ENCODE results near the gene KLHDC8A. TPM values are rescaled to one million over a fixed set of nuclear protein-coding genes. Genes with fewer than 3 reads are reported as not detected.

Gene KLHDC8A
- total and polyA plus RNA-seq, 9 of the 15 experiments (the other 6 are each of a cell fraction or from before 2014, with no cell fraction given) = 0.01 to 0.54 (median 0.04) TPM; not detected in 6

GRCh38 chr1:205326812-205327466 is 29.8 kb downstream of the KLHDC8A start (continued):
- no peak for TF ChIP-seq ZBTB49 (CRISPR knock-in tag; IDR thresholded peaks at IDR 0.05; ENCODE audit: borderline replicate concordance)
- no peak for TF ChIP-seq ZNF695 (CRISPR knock-in tag; IDR thresholded peaks at IDR 0.05)
- TF ChIP-seq ZMIZ1 (IDR thresholded peaks at IDR 0.05; ENCODE audit: low read depth in 2 of 2, low read length in 2 of 2) = 0 out of 4 replicates have a peak, but pooled peaks of 1 of the 2 experiments have one; percentile 59
- no peak for TF ChIP-seq SNAPC5 (CRISPR knock-in tag; IDR thresholded peaks at IDR 0.05)
- no peak for TF ChIP-seq MCM2 (IDR thresholded peaks at IDR 0.05; ENCODE audit: low read depth)
- 0 out of 2 replicates have a peak, but pooled peaks have one; percentile 36 for TF ChIP-seq BHLHE40 (IDR thresholded peaks at IDR 0.05; ENCODE audit: low read length)
- TF ChIP-seq KLF6 (CRISPR knock-in tag; IDR thresholded peaks at IDR 0.05; ENCODE audit: borderline replicate concordance) = peak; percentile 23; the same call in 1 of the 2 replicates
- TF ChIP-seq DIDO1 (tag; IDR thresholded peaks at IDR 0.05; ENCODE audit: low read depth) = peak; percentile 25; the same call in 1 of the 2 replicates
- TF ChIP-seq ZNF263 (CRISPR knock-in tag; IDR thresholded peaks at IDR 0.05; ENCODE audit: borderline replicate concordance) = peak; percentile 56; the same call in 1 of the 2 replicates
- TF ChIP-seq ZNF175 (CRISPR knock-in tag; IDR thresholded peaks at IDR 0.05; ENCODE audit: low read depth) = peak; percentile 69; the same call in 1 of the 2 replicates
- TF ChIP-seq RAD21 (CRISPR knock-in tag; conservative IDR thresholded peaks at IDR 0.05 in 1 of 2, IDR thresholded peaks at IDR 0.05 in 1 of 2) = no peak
- peak; percentile 54 for TF ChIP-seq GABPB1 (CRISPR knock-in tag; IDR thresholded peaks at IDR 0.05)
